GM21515 (cell line): ENCODE data around the gene SIN3A.
A peak's percentile ranks its signal among the peaks of the same experiment; 100 is the strongest.
"Not testable (repeated sequence)": the region's sequence is repeated elsewhere in the genome, so short reads cannot be mapped to it uniquely, and the experiment has no call there.

ENCODE experiments used
- ATAC-seq: cut with Tn5 transposase; IDR thresholded peaks from one replicate; pipeline ENCODE4 v1.9.1; 2021; ENCODE audit not compliant: unreplicated experiment

SIN3A gene

DNA sequence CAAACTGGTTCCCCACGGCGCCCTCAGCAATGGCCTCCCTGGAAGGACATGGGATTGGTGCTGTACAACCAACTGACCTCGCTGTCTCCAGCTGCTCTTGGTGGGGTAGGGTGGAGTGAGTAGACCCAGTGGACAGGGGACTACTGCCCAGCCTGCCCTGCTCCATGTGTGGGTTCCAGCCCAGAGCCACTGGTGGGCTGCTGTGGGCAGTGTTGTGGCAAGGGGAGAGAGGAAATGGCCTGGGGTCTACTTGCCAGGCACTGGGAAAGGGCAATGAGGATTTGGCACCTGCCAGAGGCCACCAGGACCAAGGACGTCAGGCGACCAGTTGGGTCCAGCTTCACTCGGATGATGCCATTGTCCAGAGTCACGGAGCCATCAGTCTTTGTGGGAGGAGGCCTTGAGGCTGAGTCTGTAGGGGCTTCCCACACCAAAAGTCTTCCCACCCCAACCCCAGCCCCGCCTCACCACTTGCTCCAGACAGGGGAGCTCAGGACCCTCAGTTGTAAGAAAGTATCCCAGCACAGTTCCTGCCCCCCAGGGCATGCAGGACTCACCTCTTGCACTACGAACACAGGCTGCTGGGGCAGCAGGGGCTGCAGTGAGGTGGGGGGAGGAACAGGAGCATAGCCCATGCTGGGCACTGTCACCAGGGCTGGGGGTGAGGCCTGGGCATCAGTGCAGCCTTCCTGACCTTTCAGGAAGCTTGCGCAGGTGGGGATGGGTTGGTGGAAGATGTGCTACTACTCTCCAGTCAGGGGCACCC is 92.5 kb downstream of the SIN3A start:
- ATAC-seq = no peak

DNA sequence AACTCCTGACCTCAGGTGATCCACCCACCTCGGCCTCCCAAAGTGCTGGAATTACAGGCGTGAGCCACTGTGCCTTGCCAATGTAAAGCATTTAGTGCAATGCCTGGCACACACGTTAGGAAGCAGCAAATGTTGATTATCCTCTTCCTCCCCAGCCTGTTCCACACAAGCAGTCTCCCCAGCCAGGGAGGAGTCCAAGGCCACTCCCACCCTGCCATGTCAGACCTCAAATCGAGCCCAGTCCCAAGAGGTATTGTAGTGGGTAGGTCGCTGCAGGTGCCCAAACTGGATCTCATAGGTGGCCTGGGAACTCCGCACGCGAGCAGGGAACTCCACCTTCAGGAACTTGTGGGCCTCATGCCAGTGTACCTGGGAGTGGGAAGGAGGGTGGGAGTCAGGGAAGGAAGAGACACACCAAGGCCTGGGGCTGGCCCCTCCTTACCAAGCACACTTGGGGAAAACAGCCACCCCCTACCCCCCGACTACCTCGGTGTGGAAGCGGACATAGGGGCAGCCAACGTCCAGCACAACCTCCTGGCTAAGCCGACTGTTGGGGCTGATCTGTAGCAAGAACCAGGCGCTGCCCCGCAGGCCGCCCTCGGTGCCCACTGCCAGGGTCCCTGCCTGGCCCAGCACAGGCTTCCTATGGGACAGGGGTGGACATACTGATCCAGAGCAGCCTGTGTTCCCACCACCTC is 93.4 kb downstream of the SIN3A start:
- no peak for ATAC-seq

DNA sequence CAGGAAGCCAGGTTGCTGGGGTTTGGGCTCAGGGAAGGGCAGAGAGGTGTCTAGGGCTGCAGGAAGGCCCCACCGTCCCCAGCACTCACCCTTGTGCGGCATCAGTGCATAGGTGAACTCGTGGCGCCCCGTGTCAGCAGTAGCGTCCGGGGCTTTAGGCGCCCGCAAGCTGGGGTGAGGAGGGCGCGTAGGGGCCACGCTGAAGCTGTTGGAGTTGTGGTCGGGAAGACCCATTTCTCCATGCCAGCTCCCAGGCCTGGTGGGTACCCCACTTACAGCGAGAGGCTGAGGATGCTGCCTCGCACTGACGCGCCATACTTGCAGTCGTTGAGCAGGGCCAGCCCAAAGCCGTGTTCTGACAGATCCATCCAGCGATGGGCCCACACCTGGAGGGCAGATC is 95.0 kb downstream of the SIN3A start:
- ATAC-seq = no peak

DNA sequence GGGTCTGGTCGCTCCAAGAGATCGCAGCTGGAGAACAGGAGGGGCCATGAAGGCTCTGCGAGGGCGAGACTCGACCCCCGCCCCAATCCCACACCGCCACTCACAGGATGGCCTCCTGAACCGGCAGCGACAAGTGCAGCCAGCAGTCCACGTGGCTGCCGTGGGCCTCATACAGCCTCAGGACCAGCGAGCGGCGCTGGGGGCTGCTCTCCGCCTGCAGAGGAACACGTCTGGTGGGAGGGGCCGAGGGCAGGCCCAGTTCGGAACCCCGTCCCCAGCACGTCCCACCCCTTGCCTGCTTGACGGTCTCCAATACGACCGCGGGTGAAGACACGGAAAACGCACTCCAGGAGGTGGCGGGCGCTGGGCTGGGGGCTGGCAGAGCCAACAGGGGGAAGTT is 95.5 kb downstream of the SIN3A start:
- ATAC-seq = no peak

DNA sequence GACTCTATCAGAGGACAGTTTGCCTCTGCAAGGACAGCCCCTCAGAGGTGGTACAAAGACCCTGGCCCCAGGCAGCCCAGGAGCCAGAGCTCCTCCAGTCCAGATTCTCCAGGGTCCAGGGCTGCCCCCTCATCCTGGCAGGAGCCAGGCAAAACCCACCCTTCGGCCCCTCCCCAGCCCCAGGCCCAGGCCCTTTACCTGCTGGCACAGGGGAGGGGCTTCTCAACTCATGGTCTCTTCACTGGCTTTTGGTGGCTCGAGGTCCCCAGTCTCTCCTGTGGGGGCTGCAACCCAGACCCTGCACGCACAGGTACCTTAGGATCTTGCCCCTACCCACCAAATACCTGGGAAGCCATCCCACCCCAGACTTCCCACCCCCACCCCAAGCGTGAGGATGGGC is 96.1 kb downstream of the SIN3A start:
- no peak for ATAC-seq

DNA sequence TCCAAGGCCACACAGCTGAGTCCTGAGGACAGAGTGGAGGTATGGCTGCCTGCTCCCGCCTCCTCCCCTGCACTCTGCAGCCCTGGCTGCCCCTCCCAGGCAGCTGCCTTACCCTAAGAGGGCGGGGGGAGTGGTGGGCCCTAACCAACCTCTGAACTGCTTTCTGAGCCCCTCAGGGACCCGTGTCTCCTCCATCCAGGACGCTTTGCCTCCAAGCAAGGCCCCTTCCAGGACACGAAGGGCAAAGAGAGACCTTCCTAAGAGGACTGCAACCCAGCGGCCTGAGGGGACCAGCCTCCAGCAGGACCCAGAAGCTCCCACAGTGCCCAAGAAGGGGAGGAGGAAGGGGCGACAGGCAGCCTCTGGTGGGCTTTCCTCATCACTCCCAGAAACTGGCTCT is 97.0 kb downstream of the SIN3A start:
- ATAC-seq = no peak

DNA sequence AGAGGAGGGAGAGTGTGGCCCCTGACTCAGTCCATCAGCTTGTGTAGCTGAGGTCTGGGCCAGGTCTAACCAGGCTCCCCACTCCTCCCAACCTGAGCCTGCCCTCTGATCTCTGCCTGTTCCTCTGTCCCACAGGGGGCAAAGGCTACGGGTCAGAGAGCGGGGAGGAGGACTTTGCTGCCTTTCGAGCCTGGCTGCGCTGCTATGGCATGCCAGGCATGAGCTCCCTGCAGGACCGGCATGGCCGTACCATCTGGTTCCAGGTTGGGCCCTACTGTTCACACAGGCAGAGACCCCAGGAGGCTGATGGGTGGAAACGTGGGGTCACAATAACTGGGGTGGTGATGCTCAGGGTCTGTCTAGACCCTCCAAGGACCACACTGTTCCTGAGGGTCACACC is 97.9 kb downstream of the SIN3A start:
- ATAC-seq = no peak

DNA sequence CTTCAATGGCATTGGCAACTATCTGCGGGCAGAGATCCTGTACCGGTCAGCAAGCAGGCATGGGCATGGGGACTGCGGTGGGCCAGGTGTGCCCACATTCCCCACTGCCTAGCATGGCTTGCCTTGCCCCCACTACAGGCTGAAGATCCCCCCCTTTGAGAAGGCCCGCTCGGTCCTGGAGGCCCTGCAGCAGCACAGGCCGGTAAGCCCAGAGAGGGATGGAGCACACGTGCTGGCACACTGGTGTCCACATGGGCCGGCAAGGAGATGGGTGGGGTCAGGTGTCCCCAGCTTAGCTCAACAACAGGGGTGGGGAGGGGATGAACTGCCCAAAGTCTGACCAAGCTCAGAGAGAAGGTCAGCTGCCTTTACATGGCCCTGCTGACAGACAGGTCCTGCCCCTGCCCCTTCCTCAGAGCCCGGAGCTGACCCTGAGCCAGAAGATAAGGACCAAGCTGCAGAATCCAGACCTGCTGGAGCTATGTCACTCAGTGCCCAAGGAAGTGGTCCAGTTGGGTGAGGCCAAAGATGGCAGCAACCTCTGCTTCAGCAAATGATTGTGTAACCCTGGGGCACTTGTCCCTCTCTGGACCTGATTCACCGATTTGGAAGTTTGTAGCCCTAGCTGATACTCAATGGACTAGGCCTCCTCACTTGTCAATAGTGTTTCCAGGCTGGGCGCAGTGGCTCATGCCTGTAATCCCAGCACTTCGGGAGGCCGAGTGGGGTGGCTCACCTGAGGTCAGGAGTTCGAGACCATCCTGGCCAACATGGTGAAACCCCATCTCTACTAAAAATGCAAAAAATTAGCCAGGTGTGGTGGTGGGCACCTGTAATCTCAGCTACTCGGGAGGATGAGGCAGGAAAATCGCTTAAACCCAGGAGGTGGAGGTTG is 99.1 kb downstream of the SIN3A start:
- no peak for ATAC-seq

DNA sequence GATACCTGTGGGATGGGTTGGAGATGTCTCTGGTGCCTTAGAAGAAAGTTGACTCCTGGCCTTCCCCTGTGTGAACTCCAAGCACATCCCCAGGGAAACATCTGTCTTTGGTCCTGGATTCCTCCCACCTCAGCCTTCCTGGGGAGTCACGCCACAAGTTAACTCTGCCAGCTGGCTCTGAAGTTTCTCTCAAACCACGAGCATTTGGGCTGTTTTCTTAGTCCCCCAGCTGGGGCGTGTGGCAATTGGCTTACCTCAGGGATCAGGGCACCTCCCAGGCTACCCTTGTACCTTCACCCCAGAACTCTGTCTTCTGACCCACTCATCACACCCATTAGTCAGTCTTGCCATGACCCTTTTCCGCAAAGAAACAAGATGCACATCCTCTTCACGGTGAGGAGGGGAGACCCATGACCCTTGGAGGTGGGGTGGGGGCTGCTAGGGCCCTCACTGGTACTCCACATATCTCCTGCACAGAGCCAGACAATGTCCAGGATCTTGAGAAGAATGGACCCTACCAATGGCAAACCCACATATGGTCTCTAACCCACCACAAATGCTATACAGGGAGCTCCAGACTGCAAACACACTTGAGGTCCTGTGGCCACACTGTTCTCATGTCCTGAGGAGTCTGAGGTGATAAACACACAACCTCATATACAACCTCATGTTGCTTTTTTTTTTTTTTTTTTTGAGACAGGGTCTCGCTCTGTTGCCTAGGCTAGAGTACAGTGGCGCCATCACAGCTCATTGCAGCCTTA is 100.7 kb downstream of the SIN3A start:
- no peak for ATAC-seq

DNA sequence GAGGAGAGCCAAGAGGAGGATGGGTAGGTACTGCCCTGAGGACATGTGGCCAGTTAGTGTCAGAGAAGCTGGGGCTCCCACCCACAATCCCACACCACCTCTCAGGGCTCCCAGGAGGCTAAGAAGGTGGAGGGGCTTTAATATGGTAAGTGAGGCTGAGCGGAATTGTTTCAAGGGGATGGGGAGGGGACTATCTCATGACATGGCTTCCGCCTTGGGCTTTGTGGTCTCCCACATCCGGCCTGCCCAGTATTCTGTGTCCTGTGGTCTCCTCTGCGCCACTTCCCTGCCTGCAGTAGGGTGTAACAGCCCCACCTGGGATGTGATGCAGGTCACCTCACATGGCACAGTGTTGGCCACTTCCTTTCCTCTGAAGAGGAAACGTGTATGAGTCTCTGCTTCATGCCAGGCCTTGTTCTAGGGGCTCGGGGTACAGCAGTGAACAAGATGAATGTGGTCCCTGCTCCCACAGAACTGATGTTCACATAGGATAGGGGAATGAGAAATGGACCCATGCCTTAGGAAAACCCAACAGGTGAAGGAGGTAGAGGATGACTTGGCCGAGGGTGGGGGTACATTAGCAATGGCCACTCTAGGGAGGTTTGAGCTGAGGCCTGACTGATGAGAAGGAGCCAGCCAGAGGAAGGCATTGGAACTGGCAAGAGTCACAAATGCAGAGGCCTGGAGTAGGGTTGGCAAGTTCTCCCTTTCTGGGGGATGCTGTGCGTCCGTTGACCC is 101.5 kb downstream of the SIN3A start:
- no peak for ATAC-seq

DNA sequence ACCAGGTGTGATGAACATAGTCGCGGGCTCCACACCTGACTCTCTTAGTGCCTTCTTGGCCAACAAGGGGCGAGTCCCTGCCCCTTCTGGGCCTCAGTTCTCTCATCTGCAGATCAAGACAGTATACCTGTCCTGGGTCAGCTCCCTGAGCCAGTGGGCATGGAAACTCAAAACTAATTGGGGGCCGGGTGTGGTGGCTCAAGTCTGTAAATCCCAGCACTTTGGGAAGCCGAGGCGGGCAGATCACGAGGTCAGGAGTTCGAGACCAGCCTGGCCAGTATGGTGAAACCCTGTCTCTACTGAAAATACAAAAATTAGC is 102.2 kb downstream of the SIN3A start:
- not testable (repeated sequence) for ATAC-seq

DNA sequence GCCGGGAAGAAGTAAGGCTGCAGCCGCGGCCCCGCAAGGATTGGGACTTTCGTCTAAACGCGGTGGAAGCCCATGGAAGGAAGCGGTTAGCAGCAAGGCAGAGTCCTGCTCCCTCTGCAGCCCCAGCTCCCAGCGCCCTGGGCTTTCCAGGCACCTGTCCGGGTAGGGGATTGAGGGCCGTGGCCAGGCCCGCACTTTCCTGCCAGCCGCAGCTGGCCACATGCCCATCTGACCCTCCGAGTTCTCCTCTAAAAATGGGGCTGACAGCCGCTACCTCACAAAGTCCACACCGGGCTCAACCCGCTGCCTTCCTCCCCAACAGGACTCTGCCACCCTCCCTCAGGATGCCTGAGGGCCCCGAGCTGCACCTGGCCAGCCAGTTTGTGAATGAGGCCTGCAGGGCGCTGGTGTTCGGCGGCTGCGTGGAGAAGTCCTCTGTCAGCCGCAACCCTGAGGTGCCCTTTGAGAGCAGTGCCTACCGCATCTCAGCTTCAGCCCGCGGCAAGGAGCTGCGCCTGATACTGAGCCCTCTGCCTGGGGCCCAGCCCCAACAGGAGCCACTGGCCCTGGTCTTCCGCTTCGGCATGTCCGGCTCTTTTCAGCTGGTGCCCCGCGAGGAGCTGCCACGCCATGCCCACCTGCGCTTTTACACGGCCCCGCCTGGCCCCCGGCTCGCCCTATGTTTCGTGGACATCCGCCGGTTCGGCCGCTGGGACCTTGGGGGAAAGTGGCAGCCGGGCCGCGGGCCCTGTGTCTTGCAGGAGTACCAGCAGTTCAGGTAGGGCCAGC is 102.7 kb downstream of the SIN3A start:
- ATAC-seq = no peak

DNA sequence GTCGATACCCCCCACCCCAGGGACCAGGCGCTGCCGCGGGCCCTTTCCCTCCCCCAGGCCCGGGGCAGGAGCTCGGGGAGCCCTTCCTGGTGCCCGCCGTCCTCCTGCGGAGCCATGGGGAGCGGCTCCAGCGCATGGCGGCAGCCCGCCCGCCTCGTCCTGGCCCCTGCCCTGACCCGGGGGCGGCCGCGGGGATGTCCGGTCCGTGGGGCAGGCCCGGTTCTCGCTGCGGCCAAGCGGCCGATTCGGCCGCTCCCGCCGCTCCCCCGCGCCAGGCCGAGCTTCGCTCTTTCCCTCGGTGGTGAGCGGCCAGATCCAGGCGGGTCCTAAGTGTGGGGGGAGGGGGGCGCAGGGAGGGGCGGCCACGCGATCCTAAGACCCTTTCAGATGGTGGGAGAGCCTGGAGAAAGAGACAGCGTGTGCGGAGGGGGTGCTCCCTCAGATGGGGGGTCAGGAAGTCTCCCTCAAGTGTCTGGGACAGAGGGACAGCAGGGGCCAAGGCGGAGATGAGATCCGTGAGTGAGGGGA is 103.4 kb downstream of the SIN3A start:
- ATAC-seq = no peak

DNA sequence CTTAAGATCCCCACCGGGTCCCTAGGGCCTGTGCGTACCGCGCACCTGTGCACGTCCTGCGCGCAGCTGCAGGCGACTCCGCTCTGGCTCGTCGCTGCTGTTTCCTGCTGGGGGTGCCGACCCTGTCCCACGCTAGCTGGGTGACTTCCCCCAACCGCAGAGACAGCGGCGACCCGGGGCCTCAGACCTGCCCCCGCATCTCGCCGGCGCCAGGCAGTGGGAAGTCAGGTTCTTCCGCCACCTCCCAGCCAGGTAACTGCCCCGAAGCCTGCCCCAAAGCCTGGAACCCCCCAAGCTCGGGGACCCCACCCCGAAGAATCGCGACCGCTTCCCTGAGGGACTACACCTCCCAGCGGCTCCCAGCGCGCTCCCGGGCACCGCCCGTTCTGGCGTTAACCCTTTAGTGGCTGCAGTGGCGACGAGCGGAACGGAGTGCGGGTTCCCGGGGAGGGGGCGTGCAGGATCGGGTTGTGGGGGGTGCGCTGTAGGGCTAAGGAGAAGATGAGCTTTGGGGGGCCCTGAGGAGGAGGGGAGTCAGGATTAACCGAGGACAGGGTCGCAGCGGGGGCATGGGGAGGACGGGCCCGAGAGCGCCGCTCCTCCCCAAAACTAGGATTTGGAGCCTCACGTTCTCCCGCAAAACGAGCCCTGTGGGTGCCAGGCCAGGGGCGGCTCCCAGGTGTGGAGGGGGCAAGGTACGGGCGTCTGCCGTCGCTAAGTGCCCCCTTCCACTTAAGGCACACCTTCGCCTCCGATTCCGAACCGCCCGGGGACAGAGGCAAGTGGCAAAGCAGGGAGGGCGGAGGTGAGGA is 104.1 kb downstream of the SIN3A start:
- ATAC-seq = peak; percentile 52

DNA sequence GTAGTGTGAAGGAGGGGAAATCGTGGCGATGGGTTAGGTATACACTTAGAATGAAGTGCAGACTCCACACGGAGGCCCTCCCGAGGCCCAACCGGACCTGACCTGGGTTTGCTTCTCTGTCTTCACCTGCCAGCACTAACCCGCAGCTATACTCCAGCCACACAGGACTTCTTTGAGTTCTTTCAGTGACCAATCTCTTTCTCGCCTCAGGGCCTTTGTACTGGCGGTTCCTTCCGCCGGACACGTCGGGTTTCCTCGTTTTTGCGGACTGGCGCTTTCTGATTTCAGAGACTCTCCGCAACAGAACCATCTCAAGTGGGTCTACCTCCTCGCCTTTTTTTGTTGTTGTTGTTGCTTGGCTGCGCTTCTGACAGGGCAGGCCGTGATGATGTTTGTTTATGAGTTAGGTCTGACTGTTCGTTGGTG is 104.7 kb downstream of the SIN3A start, which contains the start of gene NEIL1:
Gene NEIL1 (plus strand): TSS at position 244 of the 426 bp plus-strand sequence. CDS start 1,867 bp downstream, outside the sequence.
- no peak for ATAC-seq

DNA sequence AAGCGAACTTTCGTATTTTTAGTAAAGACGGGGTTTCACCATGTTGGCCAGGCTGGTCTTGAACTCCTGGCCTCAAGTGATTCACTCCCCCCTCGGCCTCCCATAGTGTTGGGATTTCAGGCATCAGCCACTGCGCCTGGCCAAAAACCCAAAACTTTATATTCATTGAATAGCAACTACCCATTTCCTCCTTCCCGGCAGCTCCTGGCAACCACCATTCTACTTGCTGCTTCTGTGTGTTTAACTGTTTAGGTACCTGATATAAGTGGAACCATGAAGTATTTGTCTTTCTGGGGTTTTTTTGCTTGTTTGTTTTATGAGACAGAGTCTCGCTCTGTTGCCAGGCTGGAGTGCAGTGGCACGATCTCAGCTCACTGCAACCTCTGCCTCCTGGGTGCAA is 107.5 kb downstream of the SIN3A start:
- ATAC-seq = not testable (repeated sequence)

DNA sequence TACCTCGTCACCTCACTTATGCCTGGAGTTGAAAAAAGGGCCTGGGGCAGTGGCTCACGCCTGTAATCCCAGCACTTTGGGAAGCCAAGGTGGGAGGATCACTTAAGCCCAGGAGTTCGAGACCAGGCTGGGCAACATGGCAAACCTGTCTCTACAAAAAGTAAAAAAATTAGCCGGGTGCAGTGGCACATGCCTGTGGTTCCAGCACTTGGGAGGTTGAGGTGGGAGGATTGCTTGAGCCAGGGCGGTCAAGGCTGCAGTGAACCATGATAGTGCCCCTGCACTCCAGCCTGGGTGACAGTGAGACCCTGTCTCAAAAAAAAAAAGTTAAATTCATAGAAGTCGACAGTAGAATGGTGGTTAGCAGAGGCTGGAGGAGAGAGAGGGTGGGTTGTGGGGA is 109.3 kb downstream of the SIN3A start:
- ATAC-seq = no peak

DNA sequence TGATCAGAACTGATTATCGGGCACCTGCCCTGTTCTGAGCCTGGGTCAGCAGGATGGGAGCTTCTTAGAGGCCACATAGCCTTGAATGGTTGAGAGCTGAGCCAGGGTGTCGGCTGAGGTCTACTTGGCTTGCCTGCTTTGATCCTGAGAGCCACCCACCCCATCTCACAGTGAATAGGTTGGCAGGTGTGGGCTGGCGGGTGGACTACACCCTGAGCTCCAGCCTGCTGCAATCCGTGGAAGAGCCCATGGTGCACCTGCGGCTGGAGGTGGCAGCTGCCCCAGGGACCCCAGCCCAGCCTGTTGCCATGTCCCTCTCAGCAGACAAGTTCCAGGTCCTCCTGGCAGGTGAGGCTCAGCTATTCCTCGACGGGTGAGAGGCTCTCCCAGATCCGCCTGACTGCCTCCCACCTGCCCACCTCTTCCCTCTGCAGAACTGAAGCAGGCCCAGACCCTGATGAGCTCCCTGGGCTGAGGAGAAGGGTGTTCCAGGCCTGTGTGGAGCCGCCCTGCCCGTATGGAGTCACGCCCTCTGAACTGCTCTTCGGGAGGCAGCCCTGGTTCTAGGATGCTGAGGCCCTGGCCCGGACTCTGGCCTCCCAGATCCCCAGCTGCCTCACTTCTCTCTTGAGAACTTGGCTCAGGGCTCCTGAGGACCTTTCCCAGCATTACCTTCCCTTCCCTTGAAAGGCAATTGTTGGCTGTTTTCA is 111.8 kb downstream of the SIN3A start:
- ATAC-seq = no peak
